ENCODE measurements around the gene RFX2. TPM values are rescaled to one million over a fixed set of nuclear protein-coding genes. Genes with fewer than 3 reads are reported as not detected.

The RFX2 gene
- total and polyA plus RNA-seq, 12 donors: 2.3 to 10.4 (median 4.6) TPM

- no peak overlapping the region for H3K4me3 ChIP-seq
- no peak for DNase-seq
- H3K27ac ChIP-seq: peak overlapping the region in 3 of 5 donors; percentile 70 to 87 (median 86)
- H3K4me1 ChIP-seq (replicated peaks in 1 of 2): peaks cover 40 to 99% of the 10 kb centered on the region in 2 donors
- no peaks in the 10 kb centered on the region for H3K9me3 ChIP-seq (replicated peaks in 1 of 3)
- 66 to 75% (median 71%) methylated on average over 16 to 18 of the region's 18 CpGs for WGBS, 4 donors
- intact Hi-C loops (cut with DNase I): no loop called here
- H3K27me3 ChIP-seq: no peaks in the 10 kb centered on the region
- TF ChIP-seq CTCF (IDR thresholded peaks at IDR 0.05) (no peak), POLR2A (IDR thresholded peaks at IDR 0.05) (no peak)
- peaks cover 0 to 6% of the 10 kb centered on the region in 2 donors for H3K36me3 ChIP-seq (replicated peaks in 1 of 2)
Measured at GRCh38 chr19:5952193-5953029, 157.9 kb downstream of the RFX2 start.

DNA sequence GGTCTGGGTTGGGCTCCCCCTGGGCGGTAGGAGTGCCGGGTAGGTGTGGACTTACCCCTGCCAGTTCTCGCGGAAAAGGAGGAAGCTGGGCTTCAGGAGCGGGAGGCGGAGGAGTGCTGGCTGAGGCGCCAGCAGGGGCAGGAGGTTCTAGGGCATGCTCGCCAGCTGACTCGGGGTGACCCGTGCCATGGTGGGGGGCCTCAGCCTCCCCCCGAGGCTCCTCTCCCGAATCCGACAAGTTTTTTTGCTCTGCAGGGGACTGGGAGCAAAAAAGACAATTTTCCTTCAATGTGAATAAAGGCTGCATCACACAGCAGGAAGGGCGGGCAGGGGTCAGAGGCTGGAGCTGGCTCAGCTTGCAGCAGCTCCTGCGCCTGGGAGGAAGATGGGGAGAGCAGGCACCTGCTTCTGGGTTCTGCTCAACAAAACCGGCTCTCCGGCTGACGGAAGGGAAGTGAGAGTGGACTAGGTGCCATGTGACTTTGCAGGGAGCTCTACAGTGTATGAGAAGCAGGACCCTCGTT is 158.9 kb downstream of the RFX2 start:
- no peak for TF ChIP-seq POLR2A (IDR thresholded peaks at IDR 0.05)
- no peak for TF ChIP-seq CTCF (IDR thresholded peaks at IDR 0.05)
- Histone ChIP-seq H3K36me3 (replicated peaks in 1 of 2) (peaks cover 0 to 6% of the 10 kb centered on the region in 2 donors), H3K4me1 (replicated peaks in 1 of 2) (peaks cover 33 to 99% of the 10 kb centered on the region in 2 donors), H3K4me3 (no peak overlapping the region), H3K9me3 (replicated peaks in 1 of 3) (no peaks in the 10 kb centered on the region), H3K27ac (peak overlapping the region in 2 of 5 donors; percentile 86 to 87), H3K27me3 (no peaks in the 10 kb centered on the region)
- intact Hi-C loops (cut with DNase I): no loop called here
- 55 to 64% (median 61%) methylated on average over 18 to 19 of the region's 19 CpGs for WGBS, 4 donors
- peak in 1 of 7 donors; percentile 41 for DNase-seq

GRCh38 chr19:5950741-5951140 is 159.6 kb downstream of the RFX2 start:
- intact Hi-C loops (cut with DNase I): no loop called here
- TF ChIP-seq POLR2A (IDR thresholded peaks at IDR 0.05) (no peak), CTCF (IDR thresholded peaks at IDR 0.05) (no peak)
- Histone ChIP-seq H3K4me3 (no peak overlapping the region), H3K4me1 (replicated peaks in 1 of 2) (peaks cover 33 to 97% of the 10 kb centered on the region in 2 donors), H3K9me3 (replicated peaks in 1 of 3) (no peaks in the 10 kb centered on the region), H3K27ac (peak overlapping the region in 2 of 5 donors; percentile 86 to 87), H3K27me3 (no peaks in the 10 kb centered on the region), H3K36me3 (replicated peaks in 1 of 2) (peaks cover 0 to 6% of the 10 kb centered on the region in 2 donors)
- DNase-seq: no peak
- 60 to 78% (median 69%) methylated on average over 3 of the region's 3 CpGs for WGBS, 4 donors

- Histone ChIP-seq H3K36me3 (replicated peaks in 1 of 2) (peaks cover 0 to 9% of the 10 kb centered on the region in 2 donors), H3K27ac (peak overlapping the region in 1 of 5 donors; percentile 80), H3K4me1 (replicated peaks in 1 of 2) (peaks cover 30 to 88% of the 10 kb centered on the region in 2 donors), H3K4me3 (no peak overlapping the region), H3K27me3 (no peaks in the 10 kb centered on the region), H3K9me3 (replicated peaks in 1 of 3) (no peaks in the 10 kb centered on the region)
- 92 to 97% (median 93%) methylated on average over 9 to 13 of the region's 13 CpGs for WGBS, 4 donors
- DNase-seq: no peak
- intact Hi-C loops (cut with DNase I): no loop called here
- TF ChIP-seq POLR2A (IDR thresholded peaks at IDR 0.05): no peak
- no peak for TF ChIP-seq CTCF (IDR thresholded peaks at IDR 0.05)
Measured at GRCh38 chr19:5949792-5950305, 160.5 kb downstream of the RFX2 start.
